Uterus (tissue), 4 donors: ENCODE data around the gene LBR. TPM values are rescaled to one million over a fixed set of nuclear protein-coding genes. Genes with fewer than 3 reads are reported as not detected.

Experiments
- DNase-seq, 2 donors: peaks; one replicate each; pipeline ENCODE4 v3.0.0-alpha.2; 2019 to 2020
- H3K27ac ChIP-seq, 2 donors: fragments of 200-600 bp; sonication (generic); 1 replicate in 1 of 2; 2 replicates in 1 of 2; pipeline ENCODE4 v1.5.1; 2016 to 2018
- H3K27me3 ChIP-seq, 2 donors: fragments of 200-600 bp; sonication (generic); one replicate each; pipeline ENCODE4 v1.5.1; 2018 to 2019; ENCODE audit warnings: control low read depth in 1 of 2
- H3K36me3 ChIP-seq, 2 donors: fragments of 200-600 bp; sonication (generic); one replicate each; pipeline ENCODE4 v1.5.1; 2019; ENCODE audit warnings: control low read depth in 1 of 2
- H3K4me1 ChIP-seq, 2 donors: fragments of 200-600 bp; sonication (generic); one replicate each; pipeline ENCODE4 v1.5.1; 2018 to 2019; ENCODE audit warnings: control low read depth in 1 of 2
- H3K4me3 ChIP-seq, 2 donors: fragments of 200-600 bp; sonication (generic); 1 replicate in 1 of 2; 2 replicates in 1 of 2; pipeline ENCODE4 v1.5.1; 2018 to 2019; ENCODE audit warnings: mild to moderate bottlenecking in 1 of 2
- H3K9me3 ChIP-seq, 2 donors: fragments of 200-600 bp; sonication (generic); one replicate each; pipeline ENCODE4 v1.5.1; 2019; ENCODE audit warnings: control low read depth in 1 of 2
- POLR2A ChIP-seq, 2 donors: fragments of 450-650 bp; IDR thresholded peaks; one replicate each; pipeline ENCODE4 v1.6.1; 2016; ENCODE audit warnings: antibody characterized with exemption in 2 of 2, mild to moderate bottlenecking in 1 of 2, moderate library complexity in 1 of 2
- intact Hi-C: fragments of 100-400 bp; cut with DNase I; formaldehyde crosslinking; loops from one replicate; pipeline ENCODE4 v1.15.1; 2023; ENCODE audit warnings: low total_unique reads
- total RNA-seq, 4 donors: library from RNA; depleted of rRNA in 3 of 4; stranded (reverse); fragments of >200 nt in 3 of 4; gene quantifications; one replicate each; pipeline versions ENCODE4 v1.1.0 to v1.2.4, GENCODE V29; 2014 to 2023
- TF ChIP-seq, protein P1 (sequence below), 4 experiments: fragments of 200-600 bp in 2 of 4; fragments of 450-650 bp in 2 of 4; sonication (generic) in 2 of 4; IDR thresholded peaks; one replicate each; pipeline ENCODE4 v1.5.1; 2016 to 2019; ENCODE audit warnings: antibody characterized with exemption in 4 of 4, mild to moderate bottlenecking in 2 of 4, moderate library complexity in 1 of 4
- donor health status: DM: yes; HTN: yes; CAD: no.

The LBR gene
- total RNA-seq, result 100 to 1,000 TPM in 2 of 4 donors, 10 to 100 TPM in 2; 55.1 to 178 (median 92.6) TPM

GRCh38 chr1:225427235-225428067, at the start of gene LBR:
Gene LBR (minus strand): TSS chr1:225428038. CDS start chr1:225424075, 3,963 bp downstream.
- intact Hi-C loops, result no loop called here

DNA sequence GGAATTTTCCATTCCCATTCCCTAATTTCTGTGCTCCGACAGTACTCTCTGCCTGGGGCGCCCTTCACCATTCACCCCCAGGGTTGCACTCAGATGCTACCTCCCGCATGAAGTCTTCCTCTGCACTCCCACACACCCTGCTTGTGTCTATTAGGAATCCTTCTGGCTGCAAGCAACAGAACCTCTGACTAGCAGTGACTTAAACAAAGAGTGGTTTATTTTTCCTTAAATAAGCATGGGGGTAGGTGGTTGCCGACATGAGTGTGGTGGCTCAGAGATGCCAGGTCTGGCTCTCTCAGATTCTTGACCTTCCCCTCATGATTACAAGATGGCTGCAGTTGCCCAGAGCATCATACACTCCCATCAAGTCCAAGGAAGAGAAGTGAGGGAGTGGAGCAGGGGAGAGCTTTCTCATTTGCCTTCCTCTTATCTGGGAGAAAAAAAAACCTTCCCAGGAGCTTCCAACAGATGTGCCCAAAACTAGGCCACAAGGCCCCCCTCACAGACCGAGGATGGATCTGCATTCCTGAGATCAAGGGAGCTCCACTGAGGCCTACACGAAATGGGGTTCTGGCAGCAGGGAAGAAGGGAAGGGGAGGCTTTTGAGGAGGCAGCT, 49.6 kb upstream of the LBR start:
- no peaks in the 10 kb centered on the region for H3K36me3 ChIP-seq
- no peaks in the 10 kb centered on the region for H3K27me3 ChIP-seq
- no peak for DNase-seq
- H3K9me3 ChIP-seq, result no peaks in the 10 kb centered on the region
- TF ChIP-seq POLR2A (IDR thresholded peaks at IDR 0.05), result no peak
- TF ChIP-seq, protein P1, sequence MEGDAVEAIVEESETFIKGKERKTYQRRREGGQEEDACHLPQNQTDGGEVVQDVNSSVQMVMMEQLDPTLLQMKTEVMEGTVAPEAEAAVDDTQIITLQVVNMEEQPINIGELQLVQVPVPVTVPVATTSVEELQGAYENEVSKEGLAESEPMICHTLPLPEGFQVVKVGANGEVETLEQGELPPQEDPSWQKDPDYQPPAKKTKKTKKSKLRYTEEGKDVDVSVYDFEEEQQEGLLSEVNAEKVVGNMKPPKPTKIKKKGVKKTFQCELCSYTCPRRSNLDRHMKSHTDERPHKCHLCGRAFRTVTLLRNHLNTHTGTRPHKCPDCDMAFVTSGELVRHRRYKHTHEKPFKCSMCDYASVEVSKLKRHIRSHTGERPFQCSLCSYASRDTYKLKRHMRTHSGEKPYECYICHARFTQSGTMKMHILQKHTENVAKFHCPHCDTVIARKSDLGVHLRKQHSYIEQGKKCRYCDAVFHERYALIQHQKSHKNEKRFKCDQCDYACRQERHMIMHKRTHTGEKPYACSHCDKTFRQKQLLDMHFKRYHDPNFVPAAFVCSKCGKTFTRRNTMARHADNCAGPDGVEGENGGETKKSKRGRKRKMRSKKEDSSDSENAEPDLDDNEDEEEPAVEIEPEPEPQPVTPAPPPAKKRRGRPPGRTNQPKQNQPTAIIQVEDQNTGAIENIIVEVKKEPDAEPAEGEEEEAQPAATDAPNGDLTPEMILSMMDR (IDR thresholded peaks at IDR 0.05), result no peak
- no peak overlapping the region for H3K4me3 ChIP-seq
- no peak overlapping the region for H3K27ac ChIP-seq
- no peaks in the 10 kb centered on the region for H3K4me1 ChIP-seq
- intact Hi-C loops, result loop anchor here (5.0 to 10.0 kb wide), 2 partner anchors 297 to 500 kb away; partner anchors contain the start of gene SRP9

More at GRCh38 chr1:225427235-225428067, at the start of gene LBR:
- peak in 1 of 2 donors; percentile 93 for TF ChIP-seq POLR2A (IDR thresholded peaks at IDR 0.05)
- TF ChIP-seq, protein P1 (IDR thresholded peaks at IDR 0.05), result no peak
- Histone ChIP-seq H3K36me3 (no peaks in the 10 kb centered on the region), H3K4me1 (peaks cover 0 to 15% of the 10 kb centered on the region in 2 donors), H3K27me3 (no peaks in the 10 kb centered on the region), H3K27ac (peak within 1 kb of the TSS; percentile 97 to 98), H3K4me3 (peak within 1 kb of the TSS; percentile 88 to 95), H3K9me3 (no peaks in the 10 kb centered on the region)
- peak in 1 of 2 donors; percentile 42 for DNase-seq

DNA sequence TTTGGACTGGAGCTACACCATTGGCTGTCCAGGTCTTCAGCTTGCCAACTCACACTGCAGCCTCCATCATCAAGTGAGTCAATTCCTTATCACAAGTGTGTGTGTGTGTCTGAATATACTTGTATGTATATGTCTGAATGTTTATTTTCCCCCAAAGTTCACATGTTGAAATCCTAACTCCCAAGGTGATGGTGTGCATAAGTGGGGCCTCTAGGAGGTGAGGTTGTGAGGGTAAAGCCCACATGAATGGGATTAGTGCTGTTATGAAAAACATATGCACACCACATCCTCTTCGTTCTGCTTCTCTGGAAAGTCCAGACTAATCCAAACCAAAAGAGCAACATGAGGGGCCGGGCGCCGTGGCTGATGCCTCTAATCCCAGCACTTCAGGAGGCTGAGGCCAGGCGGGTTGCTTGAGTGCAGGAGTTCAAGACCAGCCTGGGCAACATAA, 48.7 kb upstream of the LBR start:
- Histone ChIP-seq H3K36me3 (no peaks in the 10 kb centered on the region), H3K4me1 (no peaks in the 10 kb centered on the region), H3K9me3 (no peaks in the 10 kb centered on the region), H3K27ac (no peak overlapping the region), H3K4me3 (no peak overlapping the region), H3K27me3 (no peaks in the 10 kb centered on the region)
- TF ChIP-seq, protein P1 (IDR thresholded peaks at IDR 0.05), result no peak
- TF ChIP-seq POLR2A (IDR thresholded peaks at IDR 0.05), result no peak
- intact Hi-C loops, result loop anchor here (5.0 to 10.0 kb wide), 2 partner anchors 298 to 501 kb away; partner anchors contain the start of gene SRP9
- DNase-seq, result no peak

DNA sequence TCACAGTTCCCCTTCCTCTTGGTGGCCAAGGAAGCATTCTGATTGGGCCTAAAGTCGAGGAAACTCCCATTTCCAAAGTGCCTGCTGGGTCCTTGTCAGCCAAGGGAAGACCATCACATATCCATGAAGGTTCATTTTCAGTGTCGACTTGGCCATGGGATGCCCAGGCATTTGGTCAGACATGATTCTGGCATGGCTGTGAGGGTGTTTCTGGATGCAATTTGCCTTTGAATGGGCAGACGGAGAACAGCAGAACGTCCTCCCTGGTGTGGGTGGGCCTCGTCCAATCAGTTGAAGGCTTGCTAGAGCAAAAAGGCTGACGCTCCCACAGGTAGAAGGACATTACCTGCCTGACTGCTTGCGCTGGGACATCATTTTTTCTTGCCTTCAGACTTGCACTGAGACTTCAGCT, 48.3 kb upstream of the LBR start:
- Histone ChIP-seq H3K27ac (no peak overlapping the region), H3K9me3 (no peaks in the 10 kb centered on the region), H3K36me3 (no peaks in the 10 kb centered on the region), H3K4me1 (no peaks in the 10 kb centered on the region), H3K4me3 (no peak overlapping the region), H3K27me3 (no peaks in the 10 kb centered on the region)
- TF ChIP-seq, protein P1 (IDR thresholded peaks at IDR 0.05), result no peak
- TF ChIP-seq POLR2A (IDR thresholded peaks at IDR 0.05), result no peak
- peak in 1 of 2 donors; percentile 12 for DNase-seq
- intact Hi-C loops, result loop anchor here (5.0 to 10.0 kb wide), 2 partner anchors 299 to 501 kb away; partner anchors contain the start of gene SRP9
